RPMI8226 (cell line): ENCODE measurements around the gene ATOH8.

Experiments
- DNase-seq: peaks from one replicate; pipeline ENCODE4 v3.0.0-alpha.2; 2015

Gene ATOH8

GRCh38 chr2:85755122-85756027 is 1.6 kb downstream of the ATOH8 start:
- DNase-seq = no peak

- no peak for DNase-seq
These were observed 2.4 kb downstream of the ATOH8 start for GRCh38 chr2:85756195-85756594.

GRCh38 chr2:85756822-85757435 is 3.1 kb downstream of the ATOH8 start:
- DNase-seq = no peak

GRCh38 chr2:85757860-85758259 is 4.1 kb downstream of the ATOH8 start:
- no peak for DNase-seq

- DNase-seq = peak; percentile 27
These were observed 4.8 kb downstream of the ATOH8 start for GRCh38 chr2:85758361-85759256.

GRCh38 chr2:85759257-85759613 is 5.4 kb downstream of the ATOH8 start:
- no peak for DNase-seq

GRCh38 chr2:85760371-85760770 is 6.6 kb downstream of the ATOH8 start:
- no peak for DNase-seq

GRCh38 chr2:85760872-85761271 is 7.1 kb downstream of the ATOH8 start:
- no peak for DNase-seq

- DNase-seq = no peak
These were observed 7.7 kb downstream of the ATOH8 start for GRCh38 chr2:85761512-85761944.

- DNase-seq = no peak
These were observed 8.2 kb downstream of the ATOH8 start for GRCh38 chr2:85761946-85762345.

GRCh38 chr2:85763132-85763531 is 9.3 kb downstream of the ATOH8 start:
- DNase-seq = no peak

GRCh38 chr2:85763831-85764230 is 10.0 kb downstream of the ATOH8 start:
- DNase-seq = no peak

- DNase-seq = no peak
These were observed 11.4 kb downstream of the ATOH8 start for GRCh38 chr2:85765081-85765731.

GRCh38 chr2:85766229-85766628 is 12.4 kb downstream of the ATOH8 start:
- no peak for DNase-seq

GRCh38 chr2:85767803-85768665 is 14.2 kb downstream of the ATOH8 start:
- DNase-seq = no peak

- DNase-seq = no peak
These were observed 14.9 kb downstream of the ATOH8 start for GRCh38 chr2:85768713-85769112.

GRCh38 chr2:85769236-85769982 is 15.6 kb downstream of the ATOH8 start:
- peak; percentile 31 for DNase-seq

GRCh38 chr2:85769983-85770362 is 16.2 kb downstream of the ATOH8 start:
- no peak for DNase-seq

GRCh38 chr2:85770369-85770768 is 16.6 kb downstream of the ATOH8 start:
- DNase-seq = no peak

- DNase-seq = no peak
These were observed 17.1 kb downstream of the ATOH8 start for GRCh38 chr2:85770786-85771409.

- no peak for DNase-seq
These were observed 17.7 kb downstream of the ATOH8 start for GRCh38 chr2:85771486-85771885.
